GM23338 (cell line): ENCODE data around the gene CFAP298.

Experiments
- CREB1 ChIP-seq: fragments of 250-450 bp; sonication (Bioruptor Pico); IDR thresholded peaks from 2 replicates; pipeline ENCODE4 v1.5.0; 2020; ENCODE audit warnings: low read depth, mild to moderate bottlenecking, moderate library complexity
- CTCF ChIP-seq, 2 experiments: fragments of 200-600 bp in 1 of 2; sonication (generic) in 1 of 2; conservative IDR thresholded peaks; 2 replicates each; pipeline versions ENCODE4 v1.5.1 to v1.6.1; 2016 to 2017; ENCODE audit warnings: antibody characterized with exemption in 2 of 2, low read depth in 2 of 2, mild to moderate bottlenecking in 2 of 2, moderate library complexity in 1 of 2
- ETS1 ChIP-seq: IDR thresholded peaks from 2 replicates; pipeline ENCODE4 v1.6.1; 2016; ENCODE audit warnings: antibody characterized with exemption
- EZH2 ChIP-seq: fragments of 200-600 bp; sonication (generic); IDR thresholded peaks from one replicate; pipeline ENCODE4 v1.8.0; 2017; ENCODE audit warnings: antibody characterized with exemption, mild to moderate bottlenecking, low read depth; ENCODE audit not compliant: unreplicated experiment
- EZH2phosphoT487 ChIP-seq: fragments of 200-600 bp; sonication (generic); IDR thresholded peaks from one replicate; pipeline ENCODE4 v1.8.1; 2018; ENCODE audit warnings: antibody characterized with exemption; ENCODE audit not compliant: unreplicated experiment
- POLR2AphosphoS5 ChIP-seq: IDR thresholded peaks from 2 replicates; pipeline ENCODE4 v1.6.1; 2016; ENCODE audit warnings: antibody characterized with exemption, low read depth
- REST ChIP-seq: IDR thresholded peaks from one replicate; pipeline ENCODE4 v1.6.1; 2018; ENCODE audit warnings: antibody characterized with exemption; ENCODE audit not compliant: unreplicated experiment
- STAT1 ChIP-seq: IDR thresholded peaks from one replicate; pipeline ENCODE4 v1.6.1; 2016; ENCODE audit warnings: antibody characterized with exemption; ENCODE audit not compliant: unreplicated experiment
- ZNF114 ChIP-seq: fragments of 250-450 bp; sonication (Bioruptor Pico); IDR thresholded peaks from 2 replicates; pipeline ENCODE4 v1.5.0; 2020; ENCODE audit warnings: mild to moderate bottlenecking, moderate library complexity
- ZNF331 ChIP-seq: fragments of 250-450 bp; sonication (Bioruptor Pico); IDR thresholded peaks from 2 replicates; pipeline ENCODE4 v1.5.0; 2020; ENCODE audit warnings: low read depth, mild to moderate bottlenecking, moderate library complexity

GRCh38 chr21:32626621-32627196, 14.5 kb upstream of the CFAP298 start:
- TF ChIP-seq CTCF (conservative IDR thresholded peaks at IDR 0.05; ENCODE audit: low read depth in 2 of 2) (no peak), REST (no peak), POLR2AphosphoS5 (no peak), EZH2 (no peak), EZH2phosphoT487 (no peak), STAT1 (no peak), ZNF331 (CRISPR knock-in tag) (no peak), CREB1 (CRISPR knock-in tag) (no peak), ETS1 (no peak), ZNF114 (CRISPR knock-in tag) (no peak)
